Sigmoid colon (tissue), 4 donors: Measurements from ENCODE around the gene LIMA1.

Experiments
- CTCF ChIP-seq, 4 experiments: fragments of 450-650 bp in 3 of 4; fragments of 200-600 bp in 1 of 4; IDR thresholded peaks; one replicate each; pipeline ENCODE4 v1.5.1; 2016 to 2019; ENCODE audit warnings: antibody characterized with exemption in 4 of 4, mild to moderate bottlenecking in 3 of 4, moderate library complexity in 2 of 4
- EP300 ChIP-seq, 4 donors: sonication (generic); formaldehyde crosslinking; IDR thresholded peaks; one replicate each; pipeline ENCODE4 v1.6.1; 2017; ENCODE audit warnings: antibody characterized with exemption in 4 of 4
- POLR2A ChIP-seq, 2 donors: fragments of 450-650 bp; IDR thresholded peaks; one replicate each; pipeline ENCODE4 v1.6.1; 2016; ENCODE audit warnings: antibody characterized with exemption in 2 of 2, mild to moderate bottlenecking in 2 of 2, moderate library complexity in 2 of 2
- POLR2AphosphoS5 ChIP-seq, 4 donors: sonication (generic); formaldehyde crosslinking; IDR thresholded peaks; one replicate each; pipeline ENCODE4 v1.6.1; 2017; ENCODE audit warnings: antibody characterized with exemption in 4 of 4

GRCh38 chr12:50282721-50283228 is 545 bp downstream of the LIMA1 start:
- TF ChIP-seq CTCF (IDR thresholded peaks at IDR 0.05) = no peak
- TF ChIP-seq EP300 (IDR thresholded peaks at IDR 0.05) = no peak
- TF ChIP-seq POLR2AphosphoS5 (IDR thresholded peaks at IDR 0.05) = no peak
- no peak for TF ChIP-seq POLR2A (IDR thresholded peaks at IDR 0.05)
